ENCODE measurements around the gene FAT1.

FAT1 gene

DNA sequence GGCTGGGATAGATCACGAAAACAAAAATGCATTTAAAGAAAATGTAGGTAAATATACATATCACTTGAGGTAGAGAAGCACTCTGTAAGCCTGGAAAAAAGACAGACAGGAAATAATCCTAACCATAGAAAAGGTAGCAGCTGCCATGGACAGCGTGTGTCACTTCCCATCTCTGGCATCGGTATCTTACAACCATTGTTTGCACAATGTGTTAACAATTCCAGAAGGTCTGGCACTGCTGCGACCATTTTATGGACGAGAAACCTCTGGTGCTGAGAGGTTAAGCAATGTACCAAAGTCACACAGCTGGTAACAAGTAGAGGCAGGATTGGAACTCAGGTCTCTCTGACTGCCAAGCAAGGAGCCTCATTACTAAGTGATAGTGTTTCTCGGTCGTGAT is 166.6 kb downstream of the FAT1 start:
- no peak for DNase-seq

DNA sequence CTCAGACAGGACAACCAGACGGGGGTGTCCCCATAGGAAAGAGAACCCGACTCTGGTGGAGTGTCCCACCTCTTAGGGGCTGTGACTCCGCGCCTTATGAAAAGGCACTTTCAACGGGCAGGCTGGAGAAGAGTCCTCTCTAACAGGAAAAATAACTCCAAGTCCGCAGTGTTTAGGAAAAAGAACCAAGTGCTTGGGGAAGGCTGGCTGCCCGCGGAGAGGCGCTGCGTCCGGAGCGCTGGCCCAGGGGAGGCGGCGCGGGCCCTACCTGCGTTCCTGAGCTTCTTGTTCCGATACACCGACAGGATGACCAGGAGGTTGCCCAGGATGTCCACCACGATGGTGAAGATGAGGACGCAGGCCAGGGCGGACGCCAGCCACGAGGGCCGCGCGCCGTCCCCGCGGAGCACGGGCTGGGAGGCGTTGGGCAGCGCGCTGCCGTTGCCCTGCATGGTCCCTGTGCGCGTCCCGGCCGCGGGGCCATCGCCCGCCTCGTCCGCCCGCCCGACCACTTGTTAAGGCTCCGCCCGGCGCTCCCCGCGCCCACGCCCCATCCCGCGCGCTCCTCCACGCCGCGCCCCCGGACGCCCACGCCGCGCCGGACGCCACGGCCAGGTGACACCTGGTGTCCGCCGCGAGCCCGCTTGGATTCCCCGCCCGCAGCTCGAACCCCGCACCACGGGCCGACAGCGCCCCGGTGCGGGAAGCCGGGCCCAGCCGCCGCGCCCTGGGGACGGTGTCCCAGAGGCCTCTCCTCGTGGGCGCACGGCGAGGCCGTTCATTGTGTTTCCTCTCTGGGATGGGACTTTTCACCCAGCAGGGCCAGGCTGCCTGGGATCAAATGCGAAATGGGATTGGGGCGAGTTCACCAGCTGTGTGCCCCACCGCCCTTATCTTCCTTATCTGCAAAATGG is 168.5 kb downstream of the FAT1 start, which contains the start of gene MTNR1A:
Gene MTNR1A (minus strand): TSS at position 654 of the 914 bp plus-strand sequence. CDS start 202 bp downstream, at position 452.
- no peak for DNase-seq

DNA sequence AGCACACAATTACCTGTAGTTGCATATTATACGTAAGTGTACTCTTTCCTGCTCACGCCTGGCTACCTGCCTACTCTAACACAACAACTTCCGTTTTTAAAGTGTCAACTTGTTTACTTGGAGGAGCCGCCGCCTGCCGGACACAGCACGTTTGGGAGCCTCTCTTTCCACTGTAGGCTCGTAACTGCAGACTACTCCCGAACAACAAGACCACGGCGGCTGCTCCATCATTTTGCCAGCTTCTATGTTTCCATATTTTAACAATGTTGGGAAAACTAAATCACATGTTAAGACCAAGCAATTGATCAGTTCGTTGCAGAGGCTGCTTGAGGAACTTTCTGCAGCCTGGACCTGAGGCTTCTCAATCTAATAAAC is 169.1 kb downstream of the FAT1 start:
- no peak for DNase-seq

DNA sequence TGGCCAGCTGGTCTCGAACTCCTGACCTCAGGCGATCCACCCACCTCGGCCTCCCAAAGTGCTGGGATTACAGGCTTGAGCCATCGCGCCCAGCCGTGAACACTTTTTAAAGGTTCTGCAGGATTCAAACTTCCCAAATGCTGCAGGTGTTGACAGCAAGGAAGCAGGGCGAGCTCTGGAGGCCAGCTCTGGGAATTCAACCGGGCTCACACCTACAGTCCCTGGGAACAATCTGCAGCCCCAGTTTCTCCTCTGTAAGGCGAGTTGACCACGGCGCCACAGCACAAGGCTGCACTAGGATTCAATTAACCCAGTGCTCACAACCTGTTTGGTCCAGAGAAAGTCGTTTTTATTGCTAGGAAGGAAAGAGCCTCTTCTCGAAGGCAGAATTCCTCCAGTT is 169.9 kb downstream of the FAT1 start:
- no peak for DNase-seq

DNA sequence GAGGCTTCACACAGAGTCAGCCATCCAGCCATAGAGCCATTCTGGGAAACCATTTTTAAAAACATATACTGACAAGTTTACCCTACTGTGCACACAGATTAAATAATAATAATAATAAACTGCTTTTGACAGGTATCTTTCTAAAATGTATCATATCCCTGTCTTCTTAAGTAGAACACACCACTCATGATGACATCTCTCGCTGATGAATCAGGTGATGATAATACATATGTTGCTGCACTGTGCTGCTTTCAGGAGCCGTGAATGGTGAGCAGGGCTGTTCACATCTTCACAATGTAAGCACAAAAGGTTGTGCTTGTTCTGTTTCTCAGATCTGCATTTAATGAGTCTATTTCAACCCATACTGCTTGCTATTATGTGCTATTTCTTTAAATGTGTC is 171.8 kb downstream of the FAT1 start:
- no peak for DNase-seq

DNA sequence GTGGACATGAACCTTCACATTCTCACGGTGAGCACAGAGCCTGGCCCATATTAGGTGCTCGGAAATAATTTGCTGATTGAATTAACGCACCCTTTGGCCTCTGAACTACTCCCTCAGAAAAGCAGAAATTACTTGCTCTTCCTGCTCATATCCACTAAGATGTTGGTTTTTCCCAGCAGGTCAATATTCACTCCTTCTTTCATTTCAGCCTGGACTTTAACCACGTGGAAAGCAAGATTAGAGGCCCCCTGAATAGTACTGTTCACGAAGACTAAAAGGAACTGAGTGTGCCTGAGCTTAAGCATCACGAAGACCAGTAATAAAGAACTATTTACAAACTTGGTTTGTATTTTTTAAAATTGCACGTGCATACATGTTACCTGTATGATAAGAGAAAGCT is 178.2 kb downstream of the FAT1 start:
- no peak for DNase-seq

DNA sequence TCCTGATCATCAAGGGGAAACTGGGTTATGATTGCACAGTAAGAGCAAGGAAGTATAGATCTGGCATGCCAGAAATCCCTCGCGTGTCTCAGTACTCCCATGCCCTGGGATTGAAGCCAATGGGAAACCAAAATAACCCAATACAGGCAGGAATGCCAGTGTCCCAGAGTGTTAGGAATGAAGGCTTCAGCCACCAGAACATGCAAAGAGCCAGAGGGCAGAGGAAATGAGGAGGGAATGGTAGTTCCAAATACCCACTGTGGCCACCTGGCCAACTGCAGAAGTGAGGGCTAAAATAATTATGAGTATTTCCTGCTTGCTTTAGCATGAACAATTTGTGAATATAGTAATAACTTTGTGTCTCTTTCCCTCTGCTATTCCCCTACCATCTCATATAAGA is 180.4 kb downstream of the FAT1 start:
- no peak for DNase-seq

DNA sequence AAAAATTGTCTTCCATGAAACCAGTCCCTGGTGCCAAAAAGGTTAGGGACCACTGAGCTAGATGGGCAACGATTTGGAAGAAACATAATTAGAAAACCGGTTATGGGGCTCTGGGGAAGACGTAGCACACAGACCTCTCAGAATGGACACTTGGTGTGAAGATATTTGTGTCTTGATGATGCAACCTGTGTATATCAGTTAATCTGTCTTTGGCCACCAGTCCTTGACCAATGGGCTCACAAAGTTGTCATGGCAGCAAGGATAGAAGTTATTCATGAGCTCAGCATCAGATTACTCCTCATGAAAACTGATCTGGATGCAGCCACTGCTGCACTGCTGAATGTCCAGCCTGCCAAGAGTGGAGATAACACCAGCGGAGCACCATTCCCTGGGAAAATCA is 181.9 kb downstream of the FAT1 start:
- no peak for DNase-seq

DNA sequence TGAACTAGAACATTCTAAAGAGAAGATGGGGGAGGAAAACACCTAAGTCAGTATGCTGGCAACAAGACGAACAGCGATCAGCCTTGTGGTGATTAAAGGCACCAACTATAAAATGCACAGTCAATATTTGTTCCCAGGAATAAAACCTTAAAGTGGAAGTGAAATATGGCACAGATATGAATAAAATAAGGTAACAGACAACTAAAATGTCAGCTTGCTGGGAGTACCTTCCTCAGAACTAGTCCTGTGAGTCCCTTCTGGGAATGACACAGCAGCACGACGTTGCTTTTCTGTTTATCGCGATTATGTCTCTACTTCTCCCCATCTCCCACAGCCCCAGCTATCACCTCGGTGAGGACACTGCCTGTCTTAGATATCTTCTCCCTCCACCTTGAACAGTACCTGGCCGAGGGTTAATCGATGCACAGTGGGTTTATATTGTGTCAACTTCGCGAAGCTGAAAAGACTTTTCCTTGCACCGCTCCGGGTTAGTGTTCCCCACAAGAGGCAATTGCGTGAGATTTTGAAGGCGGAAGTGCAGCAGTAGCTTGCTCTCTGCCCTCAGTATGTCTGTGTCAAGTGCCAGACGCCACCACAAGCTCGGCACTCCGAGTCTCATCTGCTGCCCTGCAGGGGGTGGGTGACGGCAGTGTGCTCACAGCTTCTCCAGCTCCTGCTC is 185.7 kb downstream of the FAT1 start:
- no peak for DNase-seq

Measured in hematopoietic multipotent progenitor cell treated with erythropoietin and hydrocortisone succinate and interleukin-3 and kit ligand, for 8 days (in vitro differentiated cells).